ENCODE results near the gene BBS9. TPM values are rescaled to one million over a fixed set of nuclear protein-coding genes. Genes with fewer than 3 reads are reported as not detected.

The BBS9 gene
- total RNA-seq, 5 donors from 2014 or later (not counting 1 experiment from before 2014, with no cell fraction given): 18.5 to 28.8 (median 20.9) TPM

GRCh38 chr7:33137103-33137502, 7.7 kb downstream of the BBS9 start:
- no peaks in the 10 kb centered on the region for H3K4me1 ChIP-seq (ENCODE audit: control insufficient read depth in 1 of 2, extremely low read depth in 1 of 2, insufficient read depth in 2 of 2, low read length in 2 of 2)
- POLR2A ChIA-PET: interaction anchor here in 1 of 2 donors (0.6 kb wide), 1 partner anchor 387 kb away, joined by 5 read pairs; no protein-coding TSS in a partner anchor
- Mint-ChIP-seq H3K4me3 (no peak overlapping the region), H3K4me1 (peaks cover 10 to 20% (median 13%) of the 10 kb centered on the region in 3 donors), H3K36me3 (peaks cover 24% of the 10 kb centered on the region), H3K27me3 (no peaks in the 10 kb centered on the region), H3K27ac (no peak overlapping the region), H3K9me3 (peaks cover 0 to 8% (median 5%) of the 10 kb centered on the region in 3 donors)
- WGBS (ENCODE audit: insufficient coverage): 90% methylated on average over 11 of the region's 15 CpGs
- H3K27ac ChIP-seq (ENCODE audit: low read length): no peak overlapping the region
- peaks cover 2% of the 10 kb centered on the region for H3K9me3 ChIP-seq
- ATAC-seq (replicated peaks in 1 of 4): no peak
- no peaks in the 10 kb centered on the region for H3K27me3 ChIP-seq (replicated peaks in 1 of 2; ENCODE audit: control insufficient read depth in 2 of 2, extremely low read depth in 1 of 2, insufficient read depth in 2 of 2, low read length in 1 of 2)
- H3K36me3 ChIP-seq (ENCODE audit: control insufficient read depth in 2 of 2, extremely low read depth in 1 of 2, insufficient read depth in 1 of 2, low read length in 1 of 2): no peaks in the 10 kb centered on the region
- no peak overlapping the region for H3K4me3 ChIP-seq (ENCODE audit: control insufficient read depth in 1 of 2, extremely low read depth in 1 of 2, low read length in 1 of 2)
- CTCF ChIA-PET: interaction anchor here (0.6 to 1.4 kb wide), 3 partner anchors 27 to 203 kb away, joined by 3 read pairs; no protein-coding TSS in a partner anchor
- no peak for DNase-seq

DNA sequence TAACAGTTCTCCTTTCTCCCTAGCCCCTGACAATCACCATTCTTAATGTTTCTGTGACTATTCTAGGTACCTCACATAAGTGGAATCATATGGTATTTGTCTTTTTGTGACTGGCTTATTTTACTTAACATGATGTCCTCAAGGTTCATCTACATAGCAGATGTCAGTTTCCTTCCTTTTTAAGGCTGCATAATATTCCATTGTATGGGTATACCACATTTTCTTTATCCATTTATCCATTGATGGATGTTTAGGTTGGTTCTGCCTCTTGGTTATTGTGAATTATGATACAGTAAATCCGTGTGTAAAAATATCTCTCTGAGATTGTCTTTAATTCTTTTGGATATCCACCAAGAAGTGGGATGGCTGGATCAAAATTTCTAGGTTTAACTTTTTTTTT, 13.2 kb downstream of the BBS9 start:
- H3K9me3 Mint-ChIP-seq: peaks cover 0 to 5% (median 0%) of the 10 kb centered on the region in 3 donors
- no peak overlapping the region for H3K27ac ChIP-seq (ENCODE audit: low read length)
- no peak overlapping the region for H3K27ac Mint-ChIP-seq
- no peaks in the 10 kb centered on the region for H3K27me3 Mint-ChIP-seq
- ATAC-seq (replicated peaks in 1 of 4): no peak
- H3K36me3 ChIP-seq (ENCODE audit: control insufficient read depth in 2 of 2, extremely low read depth in 1 of 2, insufficient read depth in 1 of 2, low read length in 1 of 2): no peaks in the 10 kb centered on the region
- H3K36me3 Mint-ChIP-seq: peaks cover 37% of the 10 kb centered on the region
- H3K4me3 ChIP-seq (ENCODE audit: control insufficient read depth in 1 of 2, extremely low read depth in 1 of 2, low read length in 1 of 2): no peak overlapping the region
- no peak for DNase-seq
- peaks cover 6 to 13% (median 12%) of the 10 kb centered on the region in 3 donors for H3K4me1 Mint-ChIP-seq
- ChIA-PET POLR2A (no interaction called here), CTCF (no interaction called here)
- no peak overlapping the region for H3K4me3 Mint-ChIP-seq
- no CpG with 5 or more reads among the region's 1 CpG for WGBS (ENCODE audit: insufficient coverage)
- no peaks in the 10 kb centered on the region for H3K27me3 ChIP-seq (replicated peaks in 1 of 2; ENCODE audit: control insufficient read depth in 2 of 2, extremely low read depth in 1 of 2, insufficient read depth in 2 of 2, low read length in 1 of 2)
- H3K9me3 ChIP-seq: no peaks in the 10 kb centered on the region
- H3K4me1 ChIP-seq (ENCODE audit: control insufficient read depth in 1 of 2, extremely low read depth in 1 of 2, insufficient read depth in 2 of 2, low read length in 2 of 2): no peaks in the 10 kb centered on the region

DNA sequence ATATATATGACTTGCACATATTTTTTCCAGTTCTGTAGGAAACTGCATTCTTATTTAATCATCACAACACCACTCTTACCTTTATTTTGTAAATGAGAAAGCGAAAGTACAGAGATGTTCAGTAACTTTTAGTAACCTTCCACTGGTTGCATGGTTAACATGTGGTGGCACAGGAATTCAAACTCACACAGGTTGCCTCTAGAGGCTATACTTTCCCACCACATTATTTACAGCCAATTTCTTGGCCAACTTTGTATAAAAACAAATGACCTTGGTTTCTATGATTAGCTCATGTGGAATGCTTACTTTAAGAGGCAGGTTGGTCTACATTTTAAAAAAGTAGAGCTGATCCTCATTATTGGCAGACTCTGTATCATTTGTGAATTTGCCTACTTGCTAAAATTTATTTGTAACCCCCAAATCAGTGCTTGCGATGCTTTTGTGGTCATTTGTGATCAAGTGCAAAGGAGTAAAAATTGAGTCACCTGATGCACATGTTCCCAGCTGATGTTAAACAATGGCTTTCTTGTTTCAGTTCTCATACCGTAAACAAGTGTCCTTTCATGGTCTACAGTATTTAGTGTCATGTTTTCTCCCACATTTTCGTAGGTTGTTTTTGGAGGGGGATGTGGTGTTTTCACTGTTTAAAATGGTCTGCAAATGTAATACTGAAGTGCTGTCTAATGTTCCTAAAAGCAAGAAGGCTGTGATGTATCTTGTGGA, 14.8 kb downstream of the BBS9 start:
- Mint-ChIP-seq H3K4me1 (peaks cover 6 to 13% (median 12%) of the 10 kb centered on the region in 3 donors), H3K36me3 (peaks cover 39% of the 10 kb centered on the region), H3K4me3 (no peak overlapping the region), H3K27ac (no peak overlapping the region), H3K27me3 (no peaks in the 10 kb centered on the region), H3K9me3 (peaks cover 0 to 5% (median 0%) of the 10 kb centered on the region in 3 donors)
- Histone ChIP-seq H3K4me1 (ENCODE audit: control insufficient read depth in 1 of 2, extremely low read depth in 1 of 2, insufficient read depth in 2 of 2, low read length in 2 of 2) (no peaks in the 10 kb centered on the region), H3K36me3 (ENCODE audit: control insufficient read depth in 2 of 2, extremely low read depth in 1 of 2, insufficient read depth in 1 of 2, low read length in 1 of 2) (no peaks in the 10 kb centered on the region), H3K27ac (ENCODE audit: low read length) (no peak overlapping the region), H3K27me3 (replicated peaks in 1 of 2; ENCODE audit: control insufficient read depth in 2 of 2, extremely low read depth in 1 of 2, insufficient read depth in 2 of 2, low read length in 1 of 2) (no peaks in the 10 kb centered on the region), H3K4me3 (ENCODE audit: control insufficient read depth in 1 of 2, extremely low read depth in 1 of 2, low read length in 1 of 2) (no peak overlapping the region), H3K9me3 (no peaks in the 10 kb centered on the region)
- 73% methylated on average over 2 of the region's 4 CpGs for WGBS (ENCODE audit: insufficient coverage)
- ChIA-PET POLR2A (interaction anchor here (0.5 to 0.6 kb wide), 2 partner anchors 35 to 653 kb away, joined by 4 to 6 read pairs; partner anchors contain the start of gene RP9 (in 1 of the 2)), CTCF (no interaction called here)
- no peak for DNase-seq
- ATAC-seq (replicated peaks in 1 of 4): no peak

DNA sequence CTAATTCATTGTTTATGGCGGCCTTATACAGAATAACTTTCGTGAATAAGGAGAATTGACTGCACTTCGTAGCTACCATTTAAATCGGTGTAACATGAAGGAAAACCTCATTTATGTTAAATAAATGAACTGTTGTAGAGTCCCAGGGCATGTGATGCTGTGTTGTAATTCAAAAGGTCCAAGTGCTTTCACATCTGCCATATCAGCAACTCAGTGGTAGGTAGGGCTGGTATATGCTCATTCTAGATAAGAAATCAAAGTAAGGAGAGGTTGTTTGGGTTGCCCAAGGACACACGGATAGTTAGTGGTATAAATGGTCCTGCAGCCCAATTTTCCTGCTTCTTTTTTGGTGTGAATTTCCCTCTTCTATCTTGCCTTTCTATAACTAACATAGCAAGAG, 15.8 kb downstream of the BBS9 start:
- H3K27ac Mint-ChIP-seq: no peak overlapping the region
- Histone ChIP-seq H3K4me1 (ENCODE audit: control insufficient read depth in 1 of 2, extremely low read depth in 1 of 2, insufficient read depth in 2 of 2, low read length in 2 of 2) (no peaks in the 10 kb centered on the region), H3K27me3 (replicated peaks in 1 of 2; ENCODE audit: control insufficient read depth in 2 of 2, extremely low read depth in 1 of 2, insufficient read depth in 2 of 2, low read length in 1 of 2) (no peaks in the 10 kb centered on the region), H3K27ac (ENCODE audit: low read length) (no peak overlapping the region), H3K4me3 (ENCODE audit: control insufficient read depth in 1 of 2, extremely low read depth in 1 of 2, low read length in 1 of 2) (no peak overlapping the region), H3K36me3 (ENCODE audit: control insufficient read depth in 2 of 2, extremely low read depth in 1 of 2, insufficient read depth in 1 of 2, low read length in 1 of 2) (no peaks in the 10 kb centered on the region), H3K9me3 (no peaks in the 10 kb centered on the region)
- no peaks in the 10 kb centered on the region for H3K27me3 Mint-ChIP-seq
- peaks cover 0 to 5% (median 0%) of the 10 kb centered on the region in 3 donors for H3K9me3 Mint-ChIP-seq
- ChIA-PET CTCF (no interaction called here), POLR2A (no interaction called here)
- 97% methylated on average over 4 of the region's 5 CpGs for WGBS (ENCODE audit: insufficient coverage)
- H3K4me3 Mint-ChIP-seq: no peak overlapping the region
- DNase-seq (no peak), ATAC-seq (replicated peaks in 1 of 4) (no peak)
- H3K36me3 Mint-ChIP-seq: peaks cover 38% of the 10 kb centered on the region
- H3K4me1 Mint-ChIP-seq: peaks cover 5 to 11% (median 9%) of the 10 kb centered on the region in 3 donors

- DNase-seq (no peak), ATAC-seq (replicated peaks in 1 of 4) (no peak)
- WGBS (ENCODE audit: insufficient coverage): 80% methylated on average over 1 of the region's 3 CpGs
- Histone ChIP-seq H3K9me3 (no peaks in the 10 kb centered on the region), H3K36me3 (ENCODE audit: control insufficient read depth in 2 of 2, extremely low read depth in 1 of 2, insufficient read depth in 1 of 2, low read length in 1 of 2) (peaks cover 0 to 5% of the 10 kb centered on the region in 2 donors), H3K4me1 (ENCODE audit: control insufficient read depth in 1 of 2, extremely low read depth in 1 of 2, insufficient read depth in 2 of 2, low read length in 2 of 2) (no peaks in the 10 kb centered on the region), H3K27ac (ENCODE audit: low read length) (no peak overlapping the region), H3K4me3 (ENCODE audit: control insufficient read depth in 1 of 2, extremely low read depth in 1 of 2, low read length in 1 of 2) (no peak overlapping the region), H3K27me3 (replicated peaks in 1 of 2; ENCODE audit: control insufficient read depth in 2 of 2, extremely low read depth in 1 of 2, insufficient read depth in 2 of 2, low read length in 1 of 2) (no peaks in the 10 kb centered on the region)
- no peak overlapping the region for H3K27ac Mint-ChIP-seq
- no peaks in the 10 kb centered on the region for H3K27me3 Mint-ChIP-seq
- CTCF ChIA-PET: interaction anchor here in 1 of 2 donors (0.6 to 1.4 kb wide), 2 partner anchors 40 to 44 kb away, joined by 3 read pairs; no protein-coding TSS in a partner anchor
- H3K4me3 Mint-ChIP-seq: no peak overlapping the region
- H3K36me3 Mint-ChIP-seq: peaks cover 36% of the 10 kb centered on the region
- H3K9me3 Mint-ChIP-seq: no peaks in the 10 kb centered on the region
- POLR2A ChIA-PET: no interaction called here
- no peaks in the 10 kb centered on the region for H3K4me1 Mint-ChIP-seq
Measured at GRCh38 chr7:33152087-33152486, 22.7 kb downstream of the BBS9 start.

- H3K9me3 ChIP-seq: no peaks in the 10 kb centered on the region
- ChIA-PET CTCF (no interaction called here), POLR2A (no interaction called here)
- no peak overlapping the region for H3K27ac Mint-ChIP-seq
- no peaks in the 10 kb centered on the region for H3K27me3 Mint-ChIP-seq
- peaks cover 0 to 6% of the 10 kb centered on the region in 2 donors for H3K36me3 ChIP-seq (ENCODE audit: control insufficient read depth in 2 of 2, extremely low read depth in 1 of 2, insufficient read depth in 1 of 2, low read length in 1 of 2)
- no peak overlapping the region for H3K4me3 Mint-ChIP-seq
- no peaks in the 10 kb centered on the region for H3K4me1 ChIP-seq (ENCODE audit: control insufficient read depth in 1 of 2, extremely low read depth in 1 of 2, insufficient read depth in 2 of 2, low read length in 2 of 2)
- WGBS (ENCODE audit: insufficient coverage): no CpG with 5 or more reads among the region's 2 CpGs
- H3K27ac ChIP-seq (ENCODE audit: low read length): no peak overlapping the region
- no peaks in the 10 kb centered on the region for H3K9me3 Mint-ChIP-seq
- no peaks in the 10 kb centered on the region for H3K4me1 Mint-ChIP-seq
- ATAC-seq (replicated peaks in 1 of 4): no peak
- peaks cover 46% of the 10 kb centered on the region for H3K36me3 Mint-ChIP-seq
- no peak overlapping the region for H3K4me3 ChIP-seq (ENCODE audit: control insufficient read depth in 1 of 2, extremely low read depth in 1 of 2, low read length in 1 of 2)
- no peaks in the 10 kb centered on the region for H3K27me3 ChIP-seq (replicated peaks in 1 of 2; ENCODE audit: control insufficient read depth in 2 of 2, extremely low read depth in 1 of 2, insufficient read depth in 2 of 2, low read length in 1 of 2)
- no peak for DNase-seq
Measured at GRCh38 chr7:33155811-33156210, 26.4 kb downstream of the BBS9 start.

All from T-cell (primary cell).